ENCODE measurements around the gene PIK3C2G. TPM values are rescaled to one million over a fixed set of nuclear protein-coding genes. Genes with fewer than 3 reads are reported as not detected.

The PIK3C2G gene
- total and polyA plus RNA-seq, 4 donors: 0.11 to 4.8 (median 0.74) TPM; not detected in 1

DNA sequence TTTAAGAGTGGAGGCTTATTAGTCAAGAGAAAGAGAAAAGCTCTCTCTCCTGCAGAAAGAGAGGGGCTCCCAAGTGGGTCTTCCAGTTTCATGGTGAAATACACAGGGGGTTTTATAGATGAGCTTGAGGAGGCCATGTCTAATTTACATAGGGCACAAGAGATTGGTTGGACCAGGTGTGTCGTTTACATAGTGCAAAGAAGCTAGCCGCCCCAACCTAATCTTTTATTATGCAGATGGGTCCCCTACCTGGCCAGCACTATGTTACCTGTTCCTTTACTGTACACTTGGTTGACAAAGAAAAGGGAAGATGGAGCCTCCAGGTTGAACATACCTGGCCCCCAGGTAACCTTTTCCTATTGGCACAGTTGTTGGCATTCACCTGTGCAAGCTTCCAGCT is 195.0 kb downstream of the PIK3C2G start:
- no peak for DNase-seq
- ATAC-seq (ENCODE audit: insufficient read depth, low FRiP score): no peak
- Histone ChIP-seq H3K4me3 (no peak overlapping the region), H3K4me1 (ENCODE audit: control insufficient read depth in 5 of 5, insufficient read depth in 5 of 5, low read length in 5 of 5) (no peaks in the 10 kb centered on the region), H3K27me3 (ENCODE audit: control insufficient read depth in 3 of 3, insufficient read depth in 3 of 3, low read length in 2 of 3) (no peaks in the 10 kb centered on the region), H3K9ac (ENCODE audit: insufficient read depth in 1 of 2, low read length in 2 of 2) (no peak overlapping the region), H3K36me3 (ENCODE audit: control insufficient read depth in 4 of 4, insufficient read depth in 4 of 4, low read length in 4 of 4) (no peaks in the 10 kb centered on the region), H3K27ac (ENCODE audit: low read depth in 1 of 2, low read length in 1 of 2) (no peak overlapping the region), H3K9me3 (ENCODE audit: control insufficient read depth in 4 of 4, insufficient read depth in 3 of 4, low read length in 3 of 4) (no peaks in the 10 kb centered on the region)
- 93 to 96% methylated on average over 2 of the region's 2 CpGs for WGBS, 2 donors
- TF ChIP-seq, protein P1, sequence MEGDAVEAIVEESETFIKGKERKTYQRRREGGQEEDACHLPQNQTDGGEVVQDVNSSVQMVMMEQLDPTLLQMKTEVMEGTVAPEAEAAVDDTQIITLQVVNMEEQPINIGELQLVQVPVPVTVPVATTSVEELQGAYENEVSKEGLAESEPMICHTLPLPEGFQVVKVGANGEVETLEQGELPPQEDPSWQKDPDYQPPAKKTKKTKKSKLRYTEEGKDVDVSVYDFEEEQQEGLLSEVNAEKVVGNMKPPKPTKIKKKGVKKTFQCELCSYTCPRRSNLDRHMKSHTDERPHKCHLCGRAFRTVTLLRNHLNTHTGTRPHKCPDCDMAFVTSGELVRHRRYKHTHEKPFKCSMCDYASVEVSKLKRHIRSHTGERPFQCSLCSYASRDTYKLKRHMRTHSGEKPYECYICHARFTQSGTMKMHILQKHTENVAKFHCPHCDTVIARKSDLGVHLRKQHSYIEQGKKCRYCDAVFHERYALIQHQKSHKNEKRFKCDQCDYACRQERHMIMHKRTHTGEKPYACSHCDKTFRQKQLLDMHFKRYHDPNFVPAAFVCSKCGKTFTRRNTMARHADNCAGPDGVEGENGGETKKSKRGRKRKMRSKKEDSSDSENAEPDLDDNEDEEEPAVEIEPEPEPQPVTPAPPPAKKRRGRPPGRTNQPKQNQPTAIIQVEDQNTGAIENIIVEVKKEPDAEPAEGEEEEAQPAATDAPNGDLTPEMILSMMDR (IDR thresholded peaks at IDR 0.05; ENCODE audit: control extremely low read depth, extremely low read depth): no peak

- Histone ChIP-seq H3K27ac (ENCODE audit: low read depth in 1 of 2, low read length in 1 of 2) (no peak overlapping the region), H3K9me3 (ENCODE audit: control insufficient read depth in 4 of 4, insufficient read depth in 3 of 4, low read length in 3 of 4) (no peaks in the 10 kb centered on the region), H3K36me3 (ENCODE audit: control insufficient read depth in 4 of 4, insufficient read depth in 4 of 4, low read length in 4 of 4) (no peaks in the 10 kb centered on the region), H3K27me3 (ENCODE audit: control insufficient read depth in 3 of 3, insufficient read depth in 3 of 3, low read length in 2 of 3) (no peaks in the 10 kb centered on the region), H3K4me3 (no peak overlapping the region), H3K4me1 (ENCODE audit: control insufficient read depth in 5 of 5, insufficient read depth in 5 of 5, low read length in 5 of 5) (peaks cover 0 to 10% (median 0%) of the 10 kb centered on the region in 5 donors), H3K9ac (ENCODE audit: insufficient read depth in 1 of 2, low read length in 2 of 2) (no peak overlapping the region)
- TF ChIP-seq, protein P1 (IDR thresholded peaks at IDR 0.05; ENCODE audit: control extremely low read depth, extremely low read depth): no peak
- WGBS, 2 donors: 50 to 68% methylated on average over 1 of the region's 1 CpG
- DNase-seq: no peak
- ATAC-seq (ENCODE audit: insufficient read depth, low FRiP score): no peak
Measured at GRCh38 chr12:18457362-18457761, 196.0 kb downstream of the PIK3C2G start.

DNA sequence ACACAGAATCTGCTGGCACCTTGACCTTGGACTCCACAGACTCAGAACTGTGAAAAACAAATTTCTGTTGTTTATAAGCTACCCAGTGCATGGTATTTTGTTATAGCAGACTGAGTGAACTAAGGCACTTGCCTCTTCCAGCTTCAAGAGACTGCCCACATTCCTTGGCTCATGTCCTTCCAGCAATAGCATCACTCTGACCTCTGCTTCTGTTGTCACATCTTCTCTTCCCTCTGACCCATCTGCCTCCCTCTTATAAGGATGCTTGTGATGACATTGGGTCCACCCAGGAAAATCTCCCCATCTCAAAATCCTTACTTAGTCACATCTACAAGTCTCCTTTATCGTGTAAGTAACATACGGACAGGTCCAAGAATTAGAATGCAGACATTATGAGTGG is 200.4 kb downstream of the PIK3C2G start:
- DNase-seq: no peak
- Histone ChIP-seq H3K27me3 (ENCODE audit: control insufficient read depth in 3 of 3, insufficient read depth in 3 of 3, low read length in 2 of 3) (no peaks in the 10 kb centered on the region), H3K9me3 (ENCODE audit: control insufficient read depth in 4 of 4, insufficient read depth in 3 of 4, low read length in 3 of 4) (no peaks in the 10 kb centered on the region), H3K4me1 (ENCODE audit: control insufficient read depth in 5 of 5, insufficient read depth in 5 of 5, low read length in 5 of 5) (peaks cover 0 to 12% (median 0%) of the 10 kb centered on the region in 5 donors), H3K27ac (ENCODE audit: low read depth in 1 of 2, low read length in 1 of 2) (no peak overlapping the region), H3K4me3 (no peak overlapping the region), H3K9ac (ENCODE audit: insufficient read depth in 1 of 2, low read length in 2 of 2) (no peak overlapping the region), H3K36me3 (ENCODE audit: control insufficient read depth in 4 of 4, insufficient read depth in 4 of 4, low read length in 4 of 4) (no peaks in the 10 kb centered on the region)
- TF ChIP-seq, protein P1 (IDR thresholded peaks at IDR 0.05; ENCODE audit: control extremely low read depth, extremely low read depth): no peak
- ATAC-seq (ENCODE audit: insufficient read depth, low FRiP score): no peak
- WGBS, 2 donors: 85 to 97% methylated on average over 2 of the region's 2 CpGs

DNA sequence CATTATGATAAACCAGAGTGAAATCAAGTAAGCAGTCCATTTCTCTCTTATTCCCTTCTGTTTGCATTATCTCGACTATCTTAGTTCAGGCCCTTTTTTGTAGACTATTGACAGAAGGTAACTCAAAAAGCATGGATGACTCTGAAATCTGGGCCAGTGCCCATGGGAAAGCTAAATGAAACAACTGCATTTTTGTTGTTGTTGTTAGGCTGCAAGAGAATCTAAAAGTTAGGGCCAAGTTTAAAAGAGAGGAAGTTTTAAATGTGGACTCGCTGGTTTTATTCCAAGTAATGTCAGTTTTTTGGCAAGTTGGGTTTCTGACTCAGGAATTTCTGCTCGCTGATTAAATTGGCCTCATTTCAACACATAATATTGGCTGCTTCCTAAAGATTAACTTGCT is 201.1 kb downstream of the PIK3C2G start:
- H3K4me3 ChIP-seq: no peak overlapping the region
- H3K27me3 ChIP-seq (ENCODE audit: control insufficient read depth in 3 of 3, insufficient read depth in 3 of 3, low read length in 2 of 3): no peaks in the 10 kb centered on the region
- H3K9me3 ChIP-seq (ENCODE audit: control insufficient read depth in 4 of 4, insufficient read depth in 3 of 4, low read length in 3 of 4): no peaks in the 10 kb centered on the region
- DNase-seq (peak; percentile 67 to 95 (median 95)), ATAC-seq (ENCODE audit: insufficient read depth, low FRiP score) (no peak)
- no peaks in the 10 kb centered on the region for H3K36me3 ChIP-seq (ENCODE audit: control insufficient read depth in 4 of 4, insufficient read depth in 4 of 4, low read length in 4 of 4)
- TF ChIP-seq, protein P1 (IDR thresholded peaks at IDR 0.05; ENCODE audit: control extremely low read depth, extremely low read depth): no peak
- peaks cover 0 to 12% (median 0%) of the 10 kb centered on the region in 5 donors for H3K4me1 ChIP-seq (ENCODE audit: control insufficient read depth in 5 of 5, insufficient read depth in 5 of 5, low read length in 5 of 5)
- no peak overlapping the region for H3K9ac ChIP-seq (ENCODE audit: insufficient read depth in 1 of 2, low read length in 2 of 2)
- 22% methylated on average over 3 of the region's 3 CpGs for WGBS, 2 donors
- no peak overlapping the region for H3K27ac ChIP-seq (ENCODE audit: low read depth in 1 of 2, low read length in 1 of 2)

Measured in lung (tissue), 12 donors.